HG03097 (cell line): ENCODE results near the gene PLEKHM3.

Experiments
- ATAC-seq: cut with Tn5 transposase; IDR thresholded peaks from one replicate; pipeline ENCODE4 v1.9.1; 2021; ENCODE audit not compliant: unreplicated experiment, low FRiP score

Gene PLEKHM3

GRCh38 chr2:207836521-207837133 is 188.7 kb downstream of the PLEKHM3 start:
- ATAC-seq: no peak

- ATAC-seq: no peak
Measured at GRCh38 chr2:207835805-207836204, 189.5 kb downstream of the PLEKHM3 start.

- peak; percentile 89 for ATAC-seq
Measured at GRCh38 chr2:207833251-207833751, 192.0 kb downstream of the PLEKHM3 start.

GRCh38 chr2:207831584-207832248 is 193.6 kb downstream of the PLEKHM3 start:
- no peak for ATAC-seq

GRCh38 chr2:207830778-207831438 is 194.4 kb downstream of the PLEKHM3 start:
- no peak for ATAC-seq

- ATAC-seq: no peak
Measured at GRCh38 chr2:207828361-207829057, 196.8 kb downstream of the PLEKHM3 start.

- no peak for ATAC-seq
Measured at GRCh38 chr2:207825978-207826377, 199.3 kb downstream of the PLEKHM3 start.

GRCh38 chr2:207825045-207825954 is 200.0 kb downstream of the PLEKHM3 start:
- no peak for ATAC-seq

GRCh38 chr2:207823865-207824264 is 201.5 kb downstream of the PLEKHM3 start:
- no peak for ATAC-seq

- ATAC-seq: no peak
Measured at GRCh38 chr2:207819839-207820784, 205.2 kb downstream of the PLEKHM3 start.

- ATAC-seq: no peak
Measured at GRCh38 chr2:207819021-207819797, 206.1 kb downstream of the PLEKHM3 start.

- no peak for ATAC-seq
Measured at GRCh38 chr2:207816546-207816945, 208.8 kb downstream of the PLEKHM3 start.

GRCh38 chr2:207815254-207815653 is 210.1 kb downstream of the PLEKHM3 start:
- no peak for ATAC-seq

GRCh38 chr2:207813942-207814341 is 211.4 kb downstream of the PLEKHM3 start:
- ATAC-seq: no peak

GRCh38 chr2:207813221-207813916 is 212.0 kb downstream of the PLEKHM3 start:
- ATAC-seq: no peak

GRCh38 chr2:207812726-207813080 is 212.6 kb downstream of the PLEKHM3 start:
- ATAC-seq: no peak

- ATAC-seq: no peak
Measured at GRCh38 chr2:207812058-207812725, 213.1 kb downstream of the PLEKHM3 start.
